DOHH2 (cell line): Measurements from ENCODE around the gene OR6F1.
"Not testable (repeated sequence)": the region's sequence is repeated elsewhere in the genome, so short reads cannot be mapped to it uniquely, and the experiment has no call there.

Source experiments
- H3F3A ChIP-seq: fragments of 200-600 bp; sonication (generic), shearing (Covaris generic); 2 replicates; pipeline ENCODE4 v1.6.0; 2016; ENCODE audit warnings: antibody characterized with exemption, mild to moderate bottlenecking; ENCODE audit not compliant: control insufficient read depth, insufficient read depth
- H3K27ac ChIP-seq: fragments of 200-600 bp; sonication (generic); 2 replicates; pipeline ENCODE4 v1.5.1; 2014; ENCODE audit warnings: low read depth, mild to moderate bottlenecking, low read length, moderate library complexity
- H3K27me3 ChIP-seq: fragments of 200-600 bp; sonication (generic); 2 replicates; pipeline ENCODE4 v1.6.1; 2014; ENCODE audit warnings: mild to moderate bottlenecking, low read length, mixed read lengths; ENCODE audit not compliant: control insufficient read depth
- H3K36me3 ChIP-seq: fragments of 200-600 bp; sonication (generic); 2 replicates; pipeline ENCODE4 v1.6.1; 2014; ENCODE audit warnings: mild to moderate bottlenecking, low read length, moderate library complexity, mixed read lengths; ENCODE audit not compliant: control insufficient read depth
- H3K4me1 ChIP-seq: fragments of 200-600 bp; sonication (generic); 2 replicates; pipeline ENCODE4 v1.6.1; 2014; ENCODE audit warnings: mild to moderate bottlenecking, low read length, mixed read lengths; ENCODE audit not compliant: control insufficient read depth
- H3K4me2 ChIP-seq: fragments of 200-600 bp; sonication (generic); 2 replicates; pipeline ENCODE4 v1.6.0; 2014; ENCODE audit warnings: mild to moderate bottlenecking, low read length, moderate library complexity
- H3K4me3 ChIP-seq: fragments of 200-600 bp; sonication (generic); 2 replicates; pipeline ENCODE4 v1.5.1; 2014; ENCODE audit warnings: mild to moderate bottlenecking, low read length, mixed read lengths
- H3K79me2 ChIP-seq: fragments of 200-600 bp; sonication (generic); 2 replicates; pipeline ENCODE4 v1.6.1; 2014; ENCODE audit warnings: mild to moderate bottlenecking, low read length, mixed read lengths; ENCODE audit not compliant: control insufficient read depth
- H3K9me2 ChIP-seq: fragments of 200-600 bp; sonication (generic); replicated peaks from 2 replicates; pipeline ENCODE4 v1.6.1; 2014; ENCODE audit warnings: mild to moderate bottlenecking, low read length, mixed read lengths; ENCODE audit not compliant: control insufficient read depth
- H3K9me3 ChIP-seq: fragments of 200-600 bp; sonication (generic); 2 replicates; pipeline ENCODE4 v1.6.1; 2014; ENCODE audit warnings: antibody characterized with exemption, low read length, mixed read lengths; ENCODE audit not compliant: control insufficient read depth, insufficient read depth
- H4K20me1 ChIP-seq: fragments of 200-600 bp; sonication (generic); 2 replicates; pipeline ENCODE4 v1.6.0; 2014; ENCODE audit warnings: low read depth, mild to moderate bottlenecking, antibody characterized with exemption, low read length, moderate library complexity; ENCODE audit not compliant: control insufficient read depth, insufficient read depth
- CTCF ChIP-seq: fragments of 200-600 bp; sonication (generic); IDR thresholded peaks from one replicate; pipeline ENCODE4 v1.5.1; 2014; ENCODE audit warnings: antibody characterized with exemption, mild to moderate bottlenecking, low read depth, low read length; ENCODE audit not compliant: poor library complexity, severe bottlenecking
- EZH2phosphoT487 ChIP-seq: fragments of 200-600 bp; sonication (generic); IDR thresholded peaks from 2 replicates; pipeline ENCODE4 v1.6.1; 2017; ENCODE audit warnings: borderline replicate concordance, mild to moderate bottlenecking, antibody characterized with exemption, low read length, moderate library complexity, mixed read lengths

The OR6F1 gene

GRCh38 chr1:247748041-247748440 is 31.6 kb upstream of the OR6F1 start, which contains the start of gene OR14A2:
OR14A2 (minus strand) TSS chr1:247748141.
- no peak for TF ChIP-seq EZH2phosphoT487
- no peak for TF ChIP-seq CTCF
- Histone ChIP-seq H3K4me2 (no peak within 1 kb of the TSS), H3K9me3 (0 out of 2 replicates have a peak, but pooled peaks cover 4% of the 10 kb centered on the region), H3K4me1 (no peaks in the 10 kb centered on the region), H3F3A (no peaks in the 10 kb centered on the region), H3K27me3 (no peaks in the 10 kb centered on the region), H3K4me3 (no peak within 1 kb of the TSS), H3K9me2 (no peaks in the 10 kb centered on the region), H3K27ac (no peak within 1 kb of the TSS), H4K20me1 (no peaks in the 10 kb centered on the region), H3K36me3 (no peaks in the 10 kb centered on the region), H3K79me2 (no peaks in the 10 kb centered on the region)

- no peaks in the 10 kb centered on the region for H3F3A ChIP-seq
Measured at GRCh38 chr1:247747616-247748015, 31.2 kb upstream of the OR6F1 start.

GRCh38 chr1:247746391-247746935 is 30.0 kb upstream of the OR6F1 start:
- no peaks in the 10 kb centered on the region for H3F3A ChIP-seq
- no peaks in the 10 kb centered on the region for H3K9me2 ChIP-seq
- no peaks in the 10 kb centered on the region for H3K4me1 ChIP-seq
- H3K4me3 ChIP-seq: no peak overlapping the region
- no peak overlapping the region for H3K27ac ChIP-seq
- no peak overlapping the region for H3K4me2 ChIP-seq
- 0 out of 2 replicates have a peak, but pooled peaks cover 4% of the 10 kb centered on the region for H3K9me3 ChIP-seq
- H3K27me3 ChIP-seq: no peaks in the 10 kb centered on the region
- no peaks in the 10 kb centered on the region for H3K36me3 ChIP-seq
- TF ChIP-seq CTCF: no peak
- TF ChIP-seq EZH2phosphoT487: no peak
- H4K20me1 ChIP-seq: no peaks in the 10 kb centered on the region
- H3K79me2 ChIP-seq: no peaks in the 10 kb centered on the region

More at GRCh38 chr1:247747616-247748015, 31.2 kb upstream of the OR6F1 start:
- Histone ChIP-seq H3K27ac (no peak overlapping the region), H3K79me2 (no peaks in the 10 kb centered on the region), H3K27me3 (no peaks in the 10 kb centered on the region), H3K9me3 (0 out of 2 replicates have a peak, but pooled peaks cover 4% of the 10 kb centered on the region), H4K20me1 (no peaks in the 10 kb centered on the region), H3K9me2 (no peaks in the 10 kb centered on the region), H3K4me2 (no peak overlapping the region), H3K4me3 (no peak overlapping the region), H3K36me3 (no peaks in the 10 kb centered on the region), H3K4me1 (no peaks in the 10 kb centered on the region)
- TF ChIP-seq CTCF (no peak), EZH2phosphoT487 (no peak)

GRCh38 chr1:247742215-247742760 is 25.8 kb upstream of the OR6F1 start:
- H3K79me2 ChIP-seq, H3K4me2 ChIP-seq, H3K27ac ChIP-seq, H3K27me3 ChIP-seq, H3K9me3 ChIP-seq, H3F3A ChIP-seq, H3K4me1 ChIP-seq, H3K4me3 ChIP-seq, H3K36me3 ChIP-seq, H4K20me1 ChIP-seq, H3K9me2 ChIP-seq: not testable (repeated sequence)
